ENCODE results near the gene PPFIA1.
A peak's percentile ranks its signal among the peaks of the same experiment; 100 is the strongest.

Gene PPFIA1

DNA sequence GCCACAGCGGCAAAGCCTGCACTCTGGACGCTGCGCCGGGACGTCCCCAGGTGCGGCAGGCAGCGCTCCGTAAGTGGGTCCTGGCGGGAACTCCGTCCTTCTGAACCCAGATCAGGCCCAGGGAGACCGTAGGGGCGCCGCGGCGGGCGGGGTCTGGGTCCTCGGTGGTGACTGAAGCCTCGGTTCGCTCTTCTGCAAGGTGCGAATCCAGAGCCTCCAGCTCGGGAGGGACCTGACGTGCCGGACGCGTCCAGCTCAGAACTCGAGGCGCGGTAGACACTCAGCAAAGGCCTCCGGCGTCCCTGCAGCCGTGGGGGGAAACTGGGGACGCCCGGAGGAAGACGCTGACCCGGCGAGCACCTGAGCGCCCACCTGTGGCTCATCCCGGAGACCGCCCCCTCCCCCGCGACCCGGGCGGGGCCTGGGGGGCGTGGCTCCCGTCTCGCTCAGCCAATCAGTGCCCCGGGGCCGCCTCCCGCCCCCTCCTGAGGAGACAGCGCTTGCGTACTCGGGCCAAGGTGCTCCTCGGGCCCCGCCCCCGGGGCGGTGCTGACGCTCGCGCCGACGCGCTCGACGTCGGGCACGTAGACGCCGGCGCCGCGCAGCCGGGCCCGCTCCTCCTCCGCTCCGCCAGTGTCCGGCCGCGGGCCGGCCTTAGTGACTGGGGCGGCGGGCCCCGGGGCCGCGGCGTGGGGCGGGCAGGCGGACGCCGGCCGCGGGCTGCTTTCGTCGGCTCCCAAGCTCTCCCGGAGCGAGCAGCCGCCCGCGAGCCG, at the start of gene PPFIA1:
TSS of gene PPFIA1 (plus strand) at position 587 of the 773 bp plus-strand sequence. CDS start 1,483 bp downstream, outside the sequence.
- peak; percentile 95 to 96 for DNase-seq

DNA sequence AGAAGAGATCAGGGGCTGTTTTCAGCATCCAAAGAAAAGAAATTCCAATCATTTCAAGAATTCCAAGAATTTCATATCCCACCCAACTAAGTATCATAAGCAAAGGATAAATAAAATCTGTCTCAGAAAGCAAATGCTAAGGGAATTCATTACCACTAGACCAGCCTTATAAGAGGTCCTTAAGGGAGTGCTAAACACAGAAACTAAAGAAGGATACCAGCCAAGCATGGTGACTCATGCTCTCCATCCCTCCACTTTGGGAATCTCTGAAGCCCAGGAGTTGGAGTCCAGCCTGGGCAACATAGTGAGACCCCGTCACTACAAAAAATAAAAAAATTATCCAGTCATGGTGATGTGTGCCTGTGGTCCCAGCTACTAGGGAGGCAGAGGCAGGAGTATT, 49.6 kb upstream of the PPFIA1 start:
- DNase-seq, result no peak

DNA sequence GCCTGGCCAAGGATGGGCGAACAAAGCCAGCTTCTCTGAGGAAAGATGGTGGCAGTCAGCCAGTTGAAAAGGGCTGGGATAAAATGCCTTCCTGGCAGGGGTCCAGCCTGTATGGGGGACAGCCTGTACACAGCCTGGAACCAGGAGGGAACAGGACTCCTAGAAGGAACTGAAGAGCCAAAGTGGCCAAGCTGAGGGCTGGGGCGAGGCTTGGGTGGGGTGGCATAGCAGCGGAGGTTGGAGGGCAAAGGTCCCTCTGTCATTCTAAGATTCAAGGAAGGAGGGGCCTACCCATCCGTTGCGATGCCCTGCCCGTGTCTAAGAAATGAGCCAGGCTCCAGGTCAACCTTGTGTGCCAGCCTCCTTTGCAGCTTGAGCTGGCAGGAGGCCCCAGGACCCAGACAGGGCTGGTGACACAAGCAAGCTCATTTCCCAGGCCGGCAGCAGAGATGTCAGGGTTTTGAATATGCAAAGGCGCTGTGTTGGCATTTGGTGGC, 44.8 kb upstream of the PPFIA1 start:
- no peak for DNase-seq

DNA sequence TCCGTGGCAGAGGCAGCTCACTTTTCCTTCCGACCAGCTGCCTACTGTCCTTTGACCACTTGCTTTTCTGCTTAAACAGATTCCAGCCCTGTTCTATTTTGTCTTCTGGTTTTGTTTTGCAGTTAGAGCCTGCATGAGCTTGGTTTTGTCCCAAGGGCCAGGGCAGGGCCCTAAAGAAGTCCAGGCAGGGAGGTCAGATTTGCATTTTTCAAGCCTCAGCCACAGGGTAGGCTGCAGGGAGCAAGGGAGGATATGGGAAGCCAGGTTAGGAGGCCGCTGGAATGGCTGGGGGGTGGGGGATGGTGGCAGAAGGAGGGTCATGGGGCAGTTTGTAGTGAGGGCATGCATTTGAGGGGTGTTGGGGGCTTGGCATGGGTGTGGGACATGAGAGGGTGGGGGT, 44.3 kb upstream of the PPFIA1 start:
- DNase-seq, result no peak

DNA sequence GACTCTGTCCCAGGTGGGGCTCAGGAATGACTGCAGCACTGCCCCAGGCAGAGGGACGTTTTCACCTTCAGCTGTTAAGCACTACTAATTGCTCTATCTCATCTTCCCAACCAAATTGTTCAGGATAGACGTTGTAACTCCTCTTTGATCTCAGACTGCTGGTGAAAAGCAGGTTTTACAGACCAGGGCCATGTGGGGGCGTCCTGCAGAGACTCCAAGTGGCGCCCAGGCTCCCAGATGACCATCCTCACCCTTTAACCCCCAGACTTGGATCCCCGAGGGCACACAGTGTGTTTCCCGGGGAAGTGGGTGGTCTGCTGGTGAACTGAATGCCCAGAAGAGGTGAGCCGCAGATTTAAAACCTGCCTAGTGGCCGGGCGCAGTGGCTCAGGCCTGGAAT, 43.5 kb upstream of the PPFIA1 start:
- DNase-seq, result no peak

DNA sequence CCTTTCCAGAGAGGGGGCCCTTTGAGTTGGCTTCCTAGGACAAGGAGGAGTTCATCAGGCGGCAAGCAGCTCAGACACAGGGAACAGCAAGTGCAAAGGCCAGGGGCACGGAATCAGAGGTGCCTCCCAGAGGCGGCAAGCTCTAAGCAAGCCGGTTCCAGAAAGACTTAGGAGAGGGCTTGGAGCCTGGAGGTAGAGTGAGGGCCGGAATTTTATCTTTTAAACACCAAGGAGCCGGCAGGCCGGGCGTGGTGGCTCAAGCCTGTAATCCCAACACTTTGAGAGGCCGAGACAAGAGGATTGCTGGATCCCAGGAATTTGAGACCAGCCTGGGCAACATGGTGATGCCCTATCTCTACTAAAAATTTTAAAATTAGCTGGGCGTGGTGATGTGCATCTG, 40.8 kb upstream of the PPFIA1 start:
- no peak for DNase-seq

DNA sequence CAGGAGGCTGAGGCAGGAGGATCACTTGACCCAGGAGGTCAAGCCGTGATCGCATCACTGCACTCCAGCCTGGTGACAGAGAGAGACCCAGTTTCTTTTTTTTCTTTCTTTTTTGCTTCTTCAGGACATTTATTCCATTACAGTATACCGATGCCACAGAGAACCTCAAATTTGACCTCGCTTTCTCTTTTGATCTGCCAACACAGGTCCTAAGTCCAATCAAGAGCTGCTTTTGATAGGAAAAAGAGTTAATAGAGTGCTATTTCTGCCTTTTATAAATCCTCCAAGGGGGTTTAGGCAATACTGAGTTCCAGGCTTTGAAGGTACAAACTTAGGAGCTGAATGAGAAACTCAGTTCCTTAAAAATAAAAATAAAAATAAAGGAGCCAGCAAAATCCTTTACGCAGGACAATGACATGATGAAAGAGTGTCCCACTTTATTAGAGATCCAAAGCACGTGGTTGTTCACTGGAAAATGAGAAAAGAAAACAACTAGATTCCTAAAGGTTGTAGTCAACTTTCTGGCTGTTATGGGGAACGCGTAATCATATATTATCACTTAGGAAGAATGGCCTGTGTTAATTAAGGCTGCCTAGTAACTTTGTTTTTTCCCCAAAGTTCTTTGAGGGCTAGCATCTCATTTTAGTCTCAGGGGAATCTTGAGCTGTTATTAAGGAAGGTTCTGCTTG, 40.2 kb upstream of the PPFIA1 start:
- DNase-seq, result no peak

DNA sequence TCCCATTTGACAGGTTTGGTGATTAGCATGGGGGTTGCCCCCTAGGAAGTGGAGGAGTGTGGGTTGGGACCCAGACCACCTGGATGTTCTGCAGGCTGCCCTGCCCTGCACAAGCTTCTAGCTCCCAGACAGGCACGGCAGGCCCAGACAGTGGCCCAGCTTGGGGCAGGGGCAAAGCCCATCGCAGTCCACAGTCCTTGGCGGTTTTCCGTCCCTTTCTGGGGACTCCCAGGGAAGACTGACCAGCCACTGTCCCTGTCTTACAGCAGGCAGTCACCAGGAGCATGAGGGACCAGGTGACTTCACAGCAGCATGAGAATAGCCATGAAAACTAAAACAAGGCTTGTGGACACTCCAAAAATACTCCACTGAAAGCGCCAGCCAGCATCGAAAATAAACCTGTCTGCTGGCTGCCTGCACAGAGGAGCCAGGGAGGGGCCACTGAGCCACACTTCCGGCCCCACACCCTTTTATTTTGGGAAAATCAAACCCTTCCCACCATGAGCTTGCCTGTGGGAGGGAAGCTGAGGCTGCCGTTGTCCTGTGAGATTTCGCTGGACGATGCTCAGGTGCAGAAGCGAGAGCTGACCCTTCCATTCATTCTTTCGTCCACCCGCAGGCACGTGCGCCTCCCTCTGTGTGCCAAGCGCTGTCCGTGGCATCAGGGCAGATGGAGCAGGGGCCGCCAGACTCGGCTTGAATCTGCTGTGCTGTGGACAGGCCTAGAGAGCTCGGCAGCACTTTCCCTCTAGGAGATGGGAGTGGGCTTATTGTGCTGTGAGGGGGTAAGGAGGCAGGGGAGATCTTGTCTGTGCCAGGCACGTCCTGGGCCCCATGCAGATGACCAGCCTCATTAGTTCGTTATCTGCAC, 39.4 kb upstream of the PPFIA1 start:
- DNase-seq, result no peak

DNA sequence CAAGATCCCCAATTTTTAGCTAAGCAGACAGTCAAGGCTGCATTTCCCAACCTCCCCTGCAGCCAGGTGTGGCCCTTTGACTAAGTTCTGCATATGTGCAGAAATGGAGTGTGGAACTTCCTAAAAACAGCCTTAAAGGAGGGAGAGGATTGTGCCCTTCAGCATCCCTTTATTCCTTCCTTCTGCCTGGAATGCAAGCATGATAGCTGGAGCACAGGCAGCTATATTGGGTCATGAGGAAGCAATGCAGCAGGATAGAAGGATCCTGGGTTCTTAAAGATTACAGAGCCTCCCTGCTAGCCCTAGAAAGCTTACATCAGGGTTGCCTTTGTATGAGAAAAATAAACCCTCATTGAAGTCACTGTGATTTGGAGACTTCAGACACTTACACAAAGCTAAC, 37.5 kb upstream of the PPFIA1 start:
- no peak for DNase-seq

DNA sequence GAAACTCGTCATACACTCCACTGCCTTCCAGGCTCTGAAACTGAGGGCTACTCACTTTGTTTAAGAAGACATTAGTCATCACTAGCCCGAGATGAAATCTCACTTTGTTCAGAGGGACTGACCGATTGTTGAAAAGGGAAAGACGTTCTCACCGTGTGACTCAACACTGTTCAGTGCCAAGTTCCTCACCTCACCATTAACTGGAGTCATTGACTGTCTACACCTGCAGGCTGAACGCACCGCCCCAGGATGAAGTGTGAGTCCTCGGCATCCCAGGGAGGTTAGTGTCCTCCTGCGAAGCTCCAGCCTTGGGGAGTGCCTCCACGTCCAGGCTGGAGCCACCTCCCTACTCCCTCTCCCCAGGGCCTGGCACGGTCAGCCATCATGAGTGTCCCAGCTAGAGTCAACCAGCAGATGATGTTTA, 37.0 kb upstream of the PPFIA1 start:
- no peak for DNase-seq

DNA sequence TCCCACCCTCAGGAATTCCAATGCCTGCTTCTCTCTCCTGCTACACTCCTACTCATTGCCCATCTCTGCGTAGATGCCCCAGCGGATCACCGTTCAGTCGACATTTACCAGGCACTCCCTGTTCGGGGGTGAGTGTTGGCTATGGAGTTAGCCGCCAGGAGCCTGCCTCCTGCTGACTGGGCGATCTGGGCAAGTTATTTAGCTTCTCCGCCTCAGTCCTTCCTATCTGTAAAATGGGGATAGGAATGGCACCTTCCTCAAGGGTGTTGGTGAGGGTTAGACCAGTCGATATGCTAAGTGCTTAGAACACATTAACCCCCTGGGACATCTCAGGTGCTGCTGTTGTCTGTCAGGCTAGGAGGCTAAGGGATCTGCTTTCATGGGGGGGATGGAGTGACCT, 36.5 kb upstream of the PPFIA1 start:
- no peak for DNase-seq

DNA sequence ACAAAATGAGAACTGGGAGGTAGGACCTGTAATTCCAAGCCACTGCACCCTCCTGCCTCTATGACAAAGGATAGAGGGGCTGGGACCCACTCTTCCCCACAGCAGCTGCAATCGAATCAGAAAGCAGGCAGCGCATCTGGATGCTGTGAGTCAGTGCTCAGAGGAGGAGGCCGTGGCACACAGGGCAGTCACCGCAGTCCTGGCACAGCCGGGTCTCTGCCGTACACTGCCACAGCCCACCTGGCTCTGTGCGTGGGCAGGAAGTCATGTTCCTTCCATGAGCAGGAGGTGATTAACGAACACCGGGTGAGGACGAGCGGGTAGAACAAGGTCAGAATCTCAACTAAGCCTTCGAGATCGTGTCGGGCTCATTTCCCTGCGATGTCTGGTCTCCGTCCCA, 30.2 kb upstream of the PPFIA1 start:
- no peak for DNase-seq

DNA sequence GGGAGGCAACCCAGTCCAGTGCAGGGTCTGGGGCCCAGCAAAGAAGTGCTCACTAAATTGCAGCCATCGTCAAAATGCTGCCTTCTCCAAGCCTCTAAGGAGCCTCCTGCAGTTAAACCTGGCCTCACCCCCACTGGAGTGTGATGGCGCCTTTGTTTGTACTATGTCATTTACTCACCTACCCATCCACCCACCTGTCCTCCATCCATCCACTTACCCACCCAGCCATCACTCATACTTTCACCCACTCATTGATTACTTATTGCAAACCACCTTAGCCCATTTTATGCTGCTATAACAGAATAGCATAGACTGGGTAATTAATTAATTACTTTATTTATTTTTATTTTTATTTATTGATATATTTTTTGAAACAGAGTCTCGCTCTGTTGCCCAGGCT, 28.8 kb upstream of the PPFIA1 start:
- DNase-seq, result no peak

DNA sequence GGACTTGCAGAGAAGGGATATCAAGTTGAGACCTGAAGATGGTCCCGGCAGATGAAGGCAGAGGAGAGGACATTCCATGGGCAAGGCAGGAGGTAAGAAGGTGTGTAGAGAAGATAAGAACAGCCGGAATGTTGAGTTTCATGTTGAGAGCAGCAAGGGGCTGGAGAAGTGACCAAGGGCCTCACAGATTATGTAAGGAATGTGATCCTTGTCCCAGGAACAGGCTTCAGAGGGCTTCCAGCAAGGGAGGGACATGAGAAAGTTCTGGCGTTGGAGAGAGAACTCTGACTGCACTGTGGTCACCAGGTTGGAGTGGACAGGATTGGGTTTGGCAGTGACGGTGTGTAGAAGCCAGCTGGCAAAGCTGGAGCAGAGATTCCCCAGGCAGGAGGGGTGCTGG, 27.6 kb upstream of the PPFIA1 start:
- DNase-seq, result no peak

DNA sequence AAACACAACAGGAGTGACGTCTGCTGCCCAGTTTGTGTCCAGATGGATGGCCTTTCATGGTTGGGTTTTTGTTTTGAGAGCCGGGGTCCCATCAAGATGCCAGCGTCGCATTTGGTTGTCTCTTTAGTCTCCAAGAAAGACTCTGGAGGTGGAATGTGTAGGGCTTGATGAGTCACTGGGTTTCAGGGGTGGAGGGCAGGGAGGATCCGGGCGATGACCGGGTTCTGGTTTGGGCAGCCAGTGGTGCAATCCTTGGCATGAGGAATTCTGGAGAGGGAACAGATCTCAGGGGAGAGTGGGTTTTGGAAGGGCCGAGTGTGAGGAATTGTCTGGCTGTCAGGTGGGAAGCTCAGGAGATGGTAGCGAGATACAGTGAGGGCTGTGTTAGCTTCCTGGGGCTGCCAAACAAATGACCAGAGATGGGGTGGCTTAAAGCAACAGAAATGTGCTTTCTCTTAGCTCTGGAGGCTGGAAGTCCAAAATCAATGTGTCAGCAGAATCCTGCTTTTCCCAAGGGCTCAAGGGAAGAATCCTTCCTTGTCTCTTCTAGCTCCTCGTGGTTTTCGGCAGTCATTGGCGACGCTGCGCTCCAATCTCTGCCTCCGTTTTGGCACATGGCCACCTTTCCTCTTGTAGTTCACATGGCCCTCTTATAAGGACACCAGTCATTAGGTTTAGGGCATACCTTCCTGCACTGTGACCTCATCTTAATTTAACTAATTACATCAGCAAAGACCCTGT, 26.4 kb upstream of the PPFIA1 start:
- no peak for DNase-seq

DNA sequence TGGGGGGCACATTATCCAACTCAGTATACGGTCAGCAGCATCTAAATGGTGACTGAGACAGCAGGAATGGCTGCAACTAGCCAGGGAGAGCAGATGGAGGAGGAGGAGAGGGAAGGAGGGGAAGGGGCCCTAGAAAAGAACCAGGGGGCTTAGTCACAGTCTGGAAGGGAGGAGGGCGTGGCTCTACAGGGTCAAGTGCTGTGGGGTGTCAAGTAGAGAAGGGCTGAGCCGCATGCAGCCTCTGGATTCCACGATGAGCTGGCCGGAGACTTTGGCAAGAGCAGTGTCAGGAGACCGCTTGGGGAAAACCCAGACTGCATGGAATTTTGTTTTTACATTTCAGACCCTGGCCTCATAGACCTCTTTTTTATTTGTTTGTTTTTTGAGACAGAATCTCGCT, 25.8 kb upstream of the PPFIA1 start:
- no peak for DNase-seq

DNA sequence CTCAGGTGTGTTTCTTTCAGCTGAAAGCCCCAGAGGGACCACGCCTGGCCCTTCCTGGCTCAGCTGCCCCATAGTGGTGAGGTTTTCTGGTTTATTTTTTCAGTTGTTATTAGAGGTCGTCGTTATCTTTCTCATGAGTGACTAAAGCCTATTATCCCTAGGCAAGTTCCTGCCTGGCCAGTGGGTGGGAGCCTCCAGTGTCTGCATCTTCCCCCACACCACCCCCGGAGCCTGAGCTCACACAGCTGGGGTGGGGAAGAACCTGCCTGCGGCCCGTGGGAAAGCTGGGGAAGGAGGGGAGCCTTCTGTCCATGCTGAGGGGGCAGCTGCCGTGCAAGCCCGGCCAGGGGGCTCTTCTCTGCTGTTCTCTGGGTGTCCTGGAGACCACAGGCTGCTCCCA, 24.3 kb upstream of the PPFIA1 start:
- no peak for DNase-seq

DNA sequence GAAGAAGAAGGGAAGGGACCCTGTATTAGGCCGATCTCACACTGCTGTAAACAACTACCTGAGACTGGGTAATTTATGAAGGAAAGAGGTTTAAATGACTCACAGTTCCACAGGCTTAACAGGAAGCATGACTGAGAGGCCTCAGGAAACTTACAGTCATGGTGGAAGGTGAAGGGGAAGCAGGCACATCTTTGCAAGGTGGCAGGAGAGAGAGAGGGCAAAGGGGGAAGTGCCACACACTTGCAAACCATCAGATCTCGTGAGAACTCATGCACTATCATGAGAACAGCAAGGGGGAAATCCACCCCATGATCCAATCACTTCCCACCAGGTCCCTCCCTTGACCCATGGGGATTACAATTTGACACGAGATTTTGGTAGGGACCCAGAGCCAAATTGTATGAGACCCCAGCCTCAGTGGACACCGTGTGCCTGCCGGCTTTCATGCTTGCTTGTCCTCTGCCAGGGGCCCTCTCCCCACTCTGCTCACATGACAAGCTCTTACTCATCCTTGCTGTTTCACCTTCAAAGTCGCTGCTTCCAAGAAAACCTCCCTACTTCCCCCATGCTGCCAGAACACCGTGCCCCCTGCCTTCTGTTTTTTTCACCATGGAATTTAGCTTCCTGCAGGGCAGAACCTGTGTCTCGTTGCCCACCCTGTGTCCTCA, 23.3 kb upstream of the PPFIA1 start:
- DNase-seq, result no peak

DNA sequence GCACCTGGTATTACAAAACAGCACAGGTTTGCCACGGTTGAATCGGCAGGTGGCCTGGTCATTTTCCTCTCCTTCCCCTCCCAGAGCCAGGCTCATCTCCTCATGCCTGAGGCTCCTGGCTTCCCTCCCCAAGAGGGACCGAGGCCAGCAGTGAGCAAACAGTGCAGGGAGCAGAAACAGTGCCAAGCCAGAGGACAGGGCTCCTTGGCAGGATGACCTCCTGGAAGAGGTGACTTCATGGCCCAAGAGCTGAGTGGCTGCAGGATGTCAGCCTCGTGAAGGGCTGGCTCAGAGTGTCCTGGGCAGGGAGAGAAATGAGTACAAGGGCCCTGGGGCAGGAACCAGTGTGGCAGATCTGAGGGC, 22.8 kb upstream of the PPFIA1 start:
- DNase-seq, result no peak

DNA sequence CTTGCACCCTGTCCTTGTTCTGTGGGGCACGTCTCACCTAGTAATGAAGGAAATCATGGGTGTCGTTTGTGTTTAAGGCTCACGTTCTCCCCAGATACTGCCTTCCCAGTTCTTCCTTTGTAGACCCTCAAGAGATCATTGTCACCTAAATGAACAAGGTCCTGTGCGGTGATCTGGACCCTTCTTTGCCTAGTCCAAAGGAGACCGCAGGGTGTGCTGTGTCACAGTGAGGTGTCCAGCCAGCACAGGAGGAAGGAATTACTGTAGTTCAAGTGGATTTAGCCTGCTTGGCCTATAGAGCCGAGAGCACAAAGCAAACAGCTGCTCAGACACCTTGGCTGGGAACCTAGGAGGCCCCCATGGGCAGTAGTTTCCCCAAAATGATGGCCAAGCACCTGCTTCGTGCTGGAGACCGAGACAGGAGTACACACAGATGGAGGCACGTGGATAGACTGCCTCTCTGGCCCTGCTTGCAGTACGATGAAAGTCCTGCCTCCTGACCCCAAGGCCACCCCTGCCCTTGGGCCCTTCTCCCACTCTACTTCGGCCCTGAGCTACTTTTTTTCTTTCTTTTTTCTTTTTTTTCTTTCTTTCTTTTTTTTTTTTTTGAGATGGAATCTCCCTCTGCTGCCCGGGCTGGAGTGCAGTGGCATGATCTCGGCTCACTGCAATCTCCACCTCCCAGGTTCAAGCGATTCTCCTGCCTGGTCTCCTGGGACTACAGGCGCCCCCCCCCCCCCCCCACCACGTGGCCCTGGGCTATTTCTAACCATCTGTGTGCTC, 19.4 kb upstream of the PPFIA1 start:
- no peak for DNase-seq

DNA sequence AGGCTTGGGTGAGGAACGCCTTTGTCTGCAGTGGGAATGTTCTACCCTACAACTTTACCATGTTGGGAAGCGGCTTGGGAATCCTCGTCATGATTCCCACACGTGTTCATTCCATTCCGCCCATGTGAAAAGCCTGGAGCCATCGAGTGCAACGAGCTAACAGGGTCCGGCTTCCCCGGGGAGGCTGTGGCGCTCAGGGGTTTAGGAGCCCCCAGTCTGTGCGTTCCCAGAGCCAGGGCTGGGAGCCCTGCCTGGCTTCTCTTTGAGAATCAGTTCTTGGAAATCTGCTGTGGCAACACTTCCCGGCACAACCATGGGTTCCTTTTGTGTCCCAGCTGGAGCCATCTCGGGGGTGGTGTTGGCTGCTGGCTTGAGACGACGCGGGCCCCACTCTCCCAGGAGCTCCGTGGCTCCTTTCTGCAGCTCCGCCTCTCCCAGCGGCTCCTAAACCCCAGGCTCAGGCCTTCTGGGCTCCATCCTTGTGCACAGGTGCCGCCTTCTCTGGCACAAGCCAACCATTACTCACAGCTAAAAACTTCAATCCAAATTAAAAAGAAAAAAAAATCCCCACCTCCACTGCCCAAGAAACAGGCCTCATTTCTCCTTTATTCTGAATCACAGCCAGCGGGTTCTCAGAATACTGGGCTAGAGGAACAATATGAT, 18.7 kb upstream of the PPFIA1 start:
- DNase-seq, result no peak

All from stimulated activated CD4-positive, alpha-beta T cell treated with anti-CD3 and anti-CD28 coated beads, Interleukin-2, amount 100 ng/mL, for 24 hours (primary cell).